Neutrophil (primary cell): ENCODE data around the gene F12.

Source experiments
- H3K27ac ChIP-seq: fragments of 200-600 bp; sonication (generic); 2 replicates; pipeline ENCODE4 v1.5.1; 2016; ENCODE audit warnings: mild to moderate bottlenecking, moderate library complexity
- H3K27me3 ChIP-seq: fragments of 200-600 bp; sonication (generic); 2 replicates; pipeline ENCODE4 v1.6.0; 2016; ENCODE audit warnings: mild to moderate bottlenecking
- H3K36me3 ChIP-seq: fragments of 200-600 bp; sonication (generic); 2 replicates; pipeline ENCODE4 v1.5.1; 2017
- H3K4me1 ChIP-seq, 2 experiments: fragments of 200-600 bp in 1 of 2; sonication (generic) in 1 of 2; 1 replicate in 1 of 2; 2 replicates in 1 of 2; pipeline versions ENCODE4 v1.5.1 to v1.6.1; 2013 to 2016; ENCODE audit warnings: low read depth in 1 of 2, low read length in 1 of 2, mild to moderate bottlenecking in 1 of 2, moderate library complexity in 1 of 2; ENCODE audit not compliant: control insufficient read depth in 1 of 2, insufficient read depth in 1 of 2
- H3K4me3 ChIP-seq, 2 experiments: fragments of 200-600 bp in 1 of 2; sonication (generic) in 1 of 2; 1 replicate in 1 of 2; 2 replicates in 1 of 2; pipeline ENCODE4 v1.5.1; 2013 to 2016; ENCODE audit warnings: low read depth in 1 of 2, low read length in 1 of 2, mild to moderate bottlenecking in 1 of 2, moderate library complexity in 1 of 2
- H3K9me3 ChIP-seq: fragments of 200-600 bp; sonication (generic); 2 replicates; pipeline ENCODE4 v1.5.1; 2016
- TF ChIP-seq, protein P1 (sequence below): fragments of 200-600 bp; sonication (generic); IDR thresholded peaks from 2 replicates; pipeline ENCODE4 v1.5.1; 2016; ENCODE audit warnings: antibody characterized with exemption

The F12 gene

DNA sequence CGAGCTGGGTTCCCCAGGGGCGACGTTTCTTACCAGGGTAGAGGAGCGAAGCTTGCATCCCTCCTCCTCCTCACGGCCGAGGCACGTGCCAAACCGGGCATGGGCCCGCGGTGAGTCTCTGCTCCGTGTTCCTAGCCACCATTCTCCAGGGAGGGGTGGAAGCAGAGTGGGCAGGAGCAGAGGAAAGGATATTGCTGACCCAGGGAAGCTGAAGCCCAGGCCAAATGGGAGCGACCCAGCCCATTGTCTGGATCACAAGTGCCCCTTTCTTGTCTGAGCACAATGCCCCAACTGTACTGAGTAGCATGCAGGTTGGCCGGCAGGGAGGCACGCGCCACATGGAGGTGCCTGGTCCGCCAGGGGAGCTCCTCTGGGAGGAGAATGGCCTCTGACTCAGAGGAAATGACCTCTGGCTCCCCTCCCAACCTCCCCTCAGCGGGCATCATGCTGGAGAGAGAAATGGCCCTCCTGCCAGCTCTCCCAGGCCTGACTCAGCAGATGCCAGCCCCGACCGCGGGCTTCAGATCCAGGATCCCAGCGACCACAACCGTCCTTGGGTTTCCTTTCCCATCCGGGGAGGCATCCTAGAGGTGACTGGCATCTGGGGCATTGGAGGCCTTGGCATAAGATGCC, 38.4 kb upstream of the F12 start:
- H3K4me1 ChIP-seq: peaks cover 54 to 63% of the 10 kb centered on the region in 2 experiments
- H3K36me3 ChIP-seq: peaks cover 23% of the 10 kb centered on the region
- peak overlapping the region; percentile 98 for H3K27ac ChIP-seq
- peak overlapping the region; percentile 55 to 68 for H3K4me3 ChIP-seq
- no peaks in the 10 kb centered on the region for H3K9me3 ChIP-seq
- TF ChIP-seq, protein P1, sequence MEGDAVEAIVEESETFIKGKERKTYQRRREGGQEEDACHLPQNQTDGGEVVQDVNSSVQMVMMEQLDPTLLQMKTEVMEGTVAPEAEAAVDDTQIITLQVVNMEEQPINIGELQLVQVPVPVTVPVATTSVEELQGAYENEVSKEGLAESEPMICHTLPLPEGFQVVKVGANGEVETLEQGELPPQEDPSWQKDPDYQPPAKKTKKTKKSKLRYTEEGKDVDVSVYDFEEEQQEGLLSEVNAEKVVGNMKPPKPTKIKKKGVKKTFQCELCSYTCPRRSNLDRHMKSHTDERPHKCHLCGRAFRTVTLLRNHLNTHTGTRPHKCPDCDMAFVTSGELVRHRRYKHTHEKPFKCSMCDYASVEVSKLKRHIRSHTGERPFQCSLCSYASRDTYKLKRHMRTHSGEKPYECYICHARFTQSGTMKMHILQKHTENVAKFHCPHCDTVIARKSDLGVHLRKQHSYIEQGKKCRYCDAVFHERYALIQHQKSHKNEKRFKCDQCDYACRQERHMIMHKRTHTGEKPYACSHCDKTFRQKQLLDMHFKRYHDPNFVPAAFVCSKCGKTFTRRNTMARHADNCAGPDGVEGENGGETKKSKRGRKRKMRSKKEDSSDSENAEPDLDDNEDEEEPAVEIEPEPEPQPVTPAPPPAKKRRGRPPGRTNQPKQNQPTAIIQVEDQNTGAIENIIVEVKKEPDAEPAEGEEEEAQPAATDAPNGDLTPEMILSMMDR: no peak
- peaks cover 27% of the 10 kb centered on the region for H3K27me3 ChIP-seq

DNA sequence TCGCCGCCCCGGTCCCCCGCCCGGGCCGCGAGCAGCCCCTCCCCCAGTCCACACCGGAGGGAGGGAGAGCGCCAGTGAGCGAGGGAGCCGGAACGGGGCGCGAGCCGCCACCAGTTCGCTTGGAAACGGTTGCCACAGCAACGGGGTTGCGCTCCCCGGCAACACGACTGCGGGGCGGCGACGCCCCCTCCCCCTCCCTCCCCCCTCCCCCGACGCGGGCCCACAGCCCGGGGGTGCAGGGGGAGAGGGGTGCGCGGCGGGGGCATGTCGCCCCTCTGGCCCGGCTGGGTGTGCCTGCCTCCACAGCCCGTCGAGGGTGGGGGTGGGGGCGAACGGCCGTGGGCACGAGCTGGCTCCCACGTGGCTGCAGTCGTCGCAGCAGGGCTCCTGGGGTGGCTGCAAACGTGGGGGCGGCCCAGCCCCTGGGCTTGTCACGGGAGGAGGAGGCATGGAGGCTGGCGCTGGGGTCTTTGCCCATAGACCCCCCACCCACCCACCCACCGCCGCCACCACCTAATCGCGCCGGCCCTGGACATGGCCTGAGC, 37.8 kb upstream of the F12 start:
- Histone ChIP-seq H3K36me3 (peaks cover 29% of the 10 kb centered on the region), H3K27me3 (peaks cover 27% of the 10 kb centered on the region), H3K27ac (peak overlapping the region; percentile 98), H3K4me1 (peaks cover 59 to 69% of the 10 kb centered on the region in 2 experiments), H3K9me3 (no peaks in the 10 kb centered on the region), H3K4me3 (peak overlapping the region; percentile 55 to 68)
- TF ChIP-seq, protein P1: no peak

- Histone ChIP-seq H3K27ac (peak within 1 kb of the TSS; percentile 98), H3K36me3 (peaks cover 36% of the 10 kb centered on the region), H3K4me3 (peak within 1 kb of the TSS; percentile 55 to 68), H3K27me3 (peaks cover 27% of the 10 kb centered on the region), H3K4me1 (peaks cover 60 to 70% of the 10 kb centered on the region in 2 experiments), H3K9me3 (no peaks in the 10 kb centered on the region)
- TF ChIP-seq, protein P1: peak; percentile 8
These were observed 37.1 kb upstream of the F12 start, which contains the start of gene PRR7 for GRCh38 chr5:177446200-177447065. TSS of gene PRR7 (plus strand) at chr5:177446814. CDS start at chr5:177455068, 8,254 bp downstream.

DNA sequence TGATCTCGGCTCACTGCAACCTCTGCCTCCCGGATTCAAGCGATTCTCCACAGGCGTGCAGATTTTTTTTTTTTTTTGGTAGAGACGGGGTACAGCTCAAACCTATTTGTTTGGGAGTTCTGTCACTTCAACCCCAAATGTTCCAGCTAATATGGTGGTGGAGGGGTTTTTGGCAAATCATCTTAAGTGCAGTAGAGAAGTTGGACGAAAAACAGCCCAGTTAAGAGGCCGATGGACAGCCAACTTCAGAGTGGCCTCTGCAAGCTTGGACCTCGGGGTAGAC, 36.5 kb upstream of the F12 start:
- Histone ChIP-seq H3K4me1 (peaks cover 60 to 70% of the 10 kb centered on the region in 2 experiments), H3K9me3 (no peaks in the 10 kb centered on the region), H3K4me3 (peak overlapping the region; percentile 55 to 68), H3K27me3 (peaks cover 24% of the 10 kb centered on the region), H3K27ac (peak overlapping the region; percentile 98), H3K36me3 (peaks cover 41% of the 10 kb centered on the region)
- TF ChIP-seq, protein P1: no peak

DNA sequence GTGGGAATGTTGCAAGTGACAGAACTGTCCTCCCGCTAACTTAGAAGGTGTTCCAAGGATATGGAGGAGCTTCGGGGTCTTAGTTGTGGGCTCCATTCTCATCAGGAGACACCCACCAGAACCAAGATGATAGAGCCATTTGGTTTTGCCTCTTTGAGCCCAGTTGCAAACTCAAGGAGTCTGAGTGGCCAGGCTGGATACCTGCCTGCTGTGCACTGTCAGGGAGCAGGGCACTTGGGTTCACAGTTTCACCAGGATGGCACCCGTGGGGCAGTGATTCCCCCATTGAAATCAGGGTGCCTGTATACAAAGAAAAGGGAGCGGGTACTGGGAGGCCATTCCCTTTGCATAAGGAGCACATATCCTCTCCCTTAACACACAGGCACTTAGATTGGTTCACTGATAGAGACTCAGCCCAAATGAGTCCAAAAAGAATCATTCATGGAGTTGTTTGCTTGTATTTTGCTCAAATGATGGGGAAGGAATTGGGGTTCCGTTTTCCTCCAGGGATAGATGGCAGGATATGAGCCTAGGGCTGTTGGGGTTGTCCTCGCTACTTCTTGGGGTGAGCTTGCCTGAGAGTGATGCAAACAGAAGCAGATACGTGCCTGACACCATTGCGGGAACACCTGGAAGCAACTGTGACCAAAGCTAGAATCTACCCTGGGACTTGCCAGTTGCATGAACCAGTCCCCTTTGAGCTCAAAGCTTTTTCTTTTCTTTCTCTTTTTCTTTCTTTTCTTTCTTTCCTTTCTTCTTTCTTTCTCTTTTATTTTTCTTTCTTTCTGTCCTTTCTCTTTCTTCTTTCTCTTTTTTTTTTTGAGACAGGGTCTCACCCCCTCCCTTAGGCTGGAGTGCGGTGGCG, 35.9 kb upstream of the F12 start:
- Histone ChIP-seq H3K36me3 (peaks cover 47% of the 10 kb centered on the region), H3K27ac (peak overlapping the region; percentile 98), H3K9me3 (no peaks in the 10 kb centered on the region), H3K4me1 (peaks cover 60 to 75% of the 10 kb centered on the region in 2 experiments), H3K4me3 (peak overlapping the region in 1 of 2 experiments; percentile 68), H3K27me3 (peaks cover 18% of the 10 kb centered on the region)
- TF ChIP-seq, protein P1: no peak
